A549 (cell line): ENCODE results near the gene UBQLN1. TPM values are rescaled to one million over a fixed set of nuclear protein-coding genes. Genes with fewer than 3 reads are reported as not detected.
A peak's percentile ranks its signal among the peaks of the same experiment; 100 is the strongest.

ENCODE experiments used
- ATAC-seq, 2 experiments: fragments of 200-7000 bp in 1 of 2; fragments of >200 bp in 1 of 2; cut with Nextera tagmentation in 1 of 2; cut with Tn5 transposase in 1 of 2; 3 replicates each; pipeline versions ENCODE4 v1.8.0 to v1.9.1; 2018 to 2020; ENCODE audit warnings: mild to moderate bottlenecking in 1 of 2, moderate library complexity in 1 of 2
- CTCF ChIA-PET: fragments of 300-600 bp; sonication (Branson Sonifier 250); formaldehyde crosslinking; extraction: SDS; loops from one replicate; lab custom pipeline; 2021; ENCODE audit warnings: antibody characterized with exemption, inconsistent platforms; lab: Yijun Ruan, JAX
- POLR2A ChIA-PET: fragments of 350-600 bp; formaldehyde crosslinking; extraction: SDS; loops from one replicate; lab custom pipeline; 2021; ENCODE audit warnings: antibody characterized with exemption, inconsistent platforms; lab: Yijun Ruan, JAX
- DNase-seq, 2 experiments: peaks; one replicate each; pipeline versions ENCODE4 v3.0.0 to v3.0.0-alpha.2; 2011 to 2016; ENCODE audit warnings: low read depth in 1 of 2, low spot score in 1 of 2
- FAIRE-seq: peaks from 2 replicates; lab custom pipeline; 2011; peaks lifted over from hg19 to GRCh38; lab: Jason Lieb, UNC
- H3K27ac ChIP-seq, 2 experiments: fragments of >200 bp; sonication (Bioruptor Twin); formaldehyde crosslinking; 3 replicates each; pipeline ENCODE4 v1.5.1; 2016 to 2017
- H3K4me1 ChIP-seq: fragments of >200 bp; sonication (Bioruptor Twin); formaldehyde crosslinking; 3 replicates; pipeline ENCODE4 v1.6.1; 2016
- H3K4me2 ChIP-seq: fragments of >200 bp; sonication (Bioruptor Twin); formaldehyde crosslinking; 3 replicates; pipeline ENCODE4 v1.6.1; 2016
- H3K4me3 ChIP-seq: fragments of >200 bp; sonication (Bioruptor Twin); formaldehyde crosslinking; 3 replicates; pipeline ENCODE4 v1.5.1; 2016
- H3K9me3 ChIP-seq: fragments of >200 bp; sonication (Bioruptor Twin); formaldehyde crosslinking; 3 replicates; pipeline ENCODE4 v1.6.1; 2016
- ATOH8 ChIP-seq: fragments of 250-450 bp; sonication (Bioruptor Pico); IDR thresholded peaks from 2 replicates; pipeline ENCODE4 v1.5.0; 2020; ENCODE audit warnings: low read depth, mild to moderate bottlenecking, moderate library complexity
- CTCF ChIP-seq: fragments of >200 bp; sonication (Bioruptor Twin); formaldehyde crosslinking; IDR thresholded peaks from 3 replicates; pipeline ENCODE4 v1.5.1; 2016
- ELK1 ChIP-seq: fragments of 150-350 bp; IDR thresholded peaks from 2 replicates; pipeline ENCODE4 v1.6.1; 2014; ENCODE audit warnings: low read depth, mild to moderate bottlenecking, low read length
- ESRRA ChIP-seq: fragments of 150-350 bp; IDR thresholded peaks from 2 replicates; pipeline ENCODE4 v1.6.1; 2014; ENCODE audit warnings: mild to moderate bottlenecking, low read length, borderline replicate concordance
- FOSL2 ChIP-seq, 2 experiments: fragments of 450-650 bp in 1 of 2; fragments of >200 bp in 1 of 2; sonication (Bioruptor Twin) in 1 of 2; formaldehyde crosslinking; IDR thresholded peaks; 2 replicates each; pipeline versions ENCODE4 v1.5.0 to v1.6.1; 2016 to 2020; ENCODE audit warnings: mild to moderate bottlenecking in 1 of 2, moderate library complexity in 1 of 2
- FOXS1 ChIP-seq: fragments of 250-450 bp; sonication (Bioruptor Pico); IDR thresholded peaks from 2 replicates; pipeline ENCODE4 v1.5.0; 2020; ENCODE audit warnings: mild to moderate bottlenecking, moderate library complexity
- GATA3 ChIP-seq: IDR thresholded peaks from 2 replicates; pipeline ENCODE4 v1.6.1; 2012; ENCODE audit warnings: borderline replicate concordance
- JUN ChIP-seq, 2 experiments: fragments of >200 bp; sonication (Bioruptor Twin); formaldehyde crosslinking; IDR thresholded peaks; 2 replicates in 1 of 2; 3 replicates in 1 of 2; pipeline ENCODE4 v1.6.1; 2016 to 2017
- MAFK ChIP-seq: fragments of 450-650 bp; IDR thresholded peaks from 2 replicates; pipeline ENCODE4 v1.6.1; 2014; ENCODE audit not compliant: partially characterized antibody
- MAZ ChIP-seq: fragments of 150-350 bp; IDR thresholded peaks from 2 replicates; pipeline ENCODE4 v1.6.1; 2014; ENCODE audit warnings: antibody characterized with exemption, low read depth, low read length, borderline replicate concordance
- NR3C1 ChIP-seq: fragments of >200 bp; sonication (Bioruptor Twin); formaldehyde crosslinking; IDR thresholded peaks from 3 replicates; pipeline ENCODE4 v1.6.1; 2017
- POLR2A ChIP-seq: IDR thresholded peaks from 2 replicates; pipeline ENCODE4 v1.6.1; 2012; ENCODE audit warnings: mild to moderate bottlenecking, low read length
- RCOR1 ChIP-seq: fragments of 150-350 bp; IDR thresholded peaks from 2 replicates; pipeline ENCODE4 v1.6.1; 2014; ENCODE audit warnings: antibody characterized with exemption, low read length, low read depth
- SMC3 ChIP-seq: fragments of >200 bp; sonication (Bioruptor Twin); formaldehyde crosslinking; IDR thresholded peaks from 3 replicates; pipeline ENCODE4 v1.6.1; 2018; ENCODE audit warnings: inconsistent platforms
- WGBS: methylation state at CpG from one replicate; pipeline ENCODE4 v1.1.6; 2017; ENCODE audit errors: missing lambda C conversion rate; 5-methylcytosine and 5-hydroxymethylcytosine counted together
- polyA plus RNA-seq, 4 experiments: library from polyadenylated mRNA; depleted of rRNA in 3 of 4; stranded (reverse); fragments of >200 nt; fragmentation: RNase III in 1 of 4; extraction: RNeasy Plus Mini Kit Qiagen cat#74134 plus additional on column Dnase treatment in 1 of 4; gene quantifications; 2 replicates in 3 of 4; 3 replicates in 1 of 4; pipeline ENCODE4 v1.2.3, GENCODE V29; 2011 to 2017
- TF ChIP-seq, protein P1 (sequence below): fragments of 200-600 bp; sonication (generic); IDR thresholded peaks from 2 replicates; pipeline ENCODE4 v1.6.1; 2016; ENCODE audit warnings: antibody characterized with exemption, mild to moderate bottlenecking, moderate library complexity
- TF ChIP-seq, protein P2 (sequence below): fragments of 250-450 bp; sonication (Bioruptor Pico); IDR thresholded peaks from 2 replicates; pipeline ENCODE4 v1.5.0; 2021; ENCODE audit warnings: mild to moderate bottlenecking, moderate library complexity, borderline replicate concordance

The UBQLN1 gene
- polyA plus RNA-seq, 2 of the 4 experiments (the other 2 are of a cell fraction): 93.5 to 187 TPM

DNA sequence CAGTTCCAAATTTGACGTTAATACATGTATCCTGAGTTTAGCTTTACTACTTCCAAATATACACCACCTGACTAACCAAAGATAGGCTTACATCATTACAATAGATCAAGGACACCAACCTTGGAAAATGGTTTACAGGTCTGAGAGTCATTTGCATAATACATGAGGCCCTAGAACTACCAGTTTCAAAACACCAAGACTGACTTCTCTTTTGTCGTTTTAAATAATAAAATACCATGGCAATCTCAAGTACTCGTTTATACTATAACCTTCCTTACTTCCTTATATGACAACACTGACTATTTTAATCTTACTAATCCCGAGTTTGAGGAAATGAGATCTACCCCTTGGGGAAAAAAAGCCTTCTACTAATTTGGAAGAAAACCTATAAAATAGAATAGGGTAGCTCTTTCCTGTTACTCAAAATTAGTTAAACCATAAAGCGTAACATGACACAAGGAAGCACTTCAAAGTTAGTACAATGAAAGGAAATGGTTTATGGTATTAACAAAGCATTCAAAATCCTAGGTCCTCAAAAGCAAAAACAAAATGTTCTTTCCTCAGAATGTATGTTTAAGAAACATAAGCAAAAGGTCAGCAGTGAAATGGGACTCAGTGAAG, 42.1 kb downstream of the UBQLN1 start:
- Histone ChIP-seq H3K4me1 (no peaks in the 10 kb centered on the region), H3K27ac (no peak overlapping the region), H3K9me3 (no peaks in the 10 kb centered on the region), H3K4me2 (no peak overlapping the region), H3K4me3 (no peak overlapping the region)
- DNase-seq (no peak), ATAC-seq (no peak), FAIRE-seq (peak; percentile 43)
- POLR2A ChIA-PET: interaction anchor here (1.7 kb wide), 1 partner anchor 43 kb away, joined by 5 read pairs; the partner anchor contains the start of gene UBQLN1
- CTCF ChIA-PET: interaction anchor here (0.9 to 1.7 kb wide), 5 partner anchors 14 to 247 kb away, joined by 3 read pairs; no protein-coding TSS in a partner anchor
- TF ChIP-seq ELK1 (no peak), ATOH8 (CRISPR knock-in tag) (no peak), ESRRA (no peak), CTCF (no peak), MAFK (no peak), SMC3 (no peak), FOSL2 (IDR thresholded peaks at IDR 0.05) (no peak), FOSL2 (CRISPR knock-in tag; IDR thresholded peaks at IDR 0.05) (no peak), RCOR1 (no peak), FOXS1 (CRISPR knock-in tag) (no peak), POLR2A (no peak), MAZ (no peak), JUN (IDR thresholded peaks at IDR 0.05) (no peak), NR3C1 (no peak), GATA3 (no peak)
- TF ChIP-seq, protein P1, sequence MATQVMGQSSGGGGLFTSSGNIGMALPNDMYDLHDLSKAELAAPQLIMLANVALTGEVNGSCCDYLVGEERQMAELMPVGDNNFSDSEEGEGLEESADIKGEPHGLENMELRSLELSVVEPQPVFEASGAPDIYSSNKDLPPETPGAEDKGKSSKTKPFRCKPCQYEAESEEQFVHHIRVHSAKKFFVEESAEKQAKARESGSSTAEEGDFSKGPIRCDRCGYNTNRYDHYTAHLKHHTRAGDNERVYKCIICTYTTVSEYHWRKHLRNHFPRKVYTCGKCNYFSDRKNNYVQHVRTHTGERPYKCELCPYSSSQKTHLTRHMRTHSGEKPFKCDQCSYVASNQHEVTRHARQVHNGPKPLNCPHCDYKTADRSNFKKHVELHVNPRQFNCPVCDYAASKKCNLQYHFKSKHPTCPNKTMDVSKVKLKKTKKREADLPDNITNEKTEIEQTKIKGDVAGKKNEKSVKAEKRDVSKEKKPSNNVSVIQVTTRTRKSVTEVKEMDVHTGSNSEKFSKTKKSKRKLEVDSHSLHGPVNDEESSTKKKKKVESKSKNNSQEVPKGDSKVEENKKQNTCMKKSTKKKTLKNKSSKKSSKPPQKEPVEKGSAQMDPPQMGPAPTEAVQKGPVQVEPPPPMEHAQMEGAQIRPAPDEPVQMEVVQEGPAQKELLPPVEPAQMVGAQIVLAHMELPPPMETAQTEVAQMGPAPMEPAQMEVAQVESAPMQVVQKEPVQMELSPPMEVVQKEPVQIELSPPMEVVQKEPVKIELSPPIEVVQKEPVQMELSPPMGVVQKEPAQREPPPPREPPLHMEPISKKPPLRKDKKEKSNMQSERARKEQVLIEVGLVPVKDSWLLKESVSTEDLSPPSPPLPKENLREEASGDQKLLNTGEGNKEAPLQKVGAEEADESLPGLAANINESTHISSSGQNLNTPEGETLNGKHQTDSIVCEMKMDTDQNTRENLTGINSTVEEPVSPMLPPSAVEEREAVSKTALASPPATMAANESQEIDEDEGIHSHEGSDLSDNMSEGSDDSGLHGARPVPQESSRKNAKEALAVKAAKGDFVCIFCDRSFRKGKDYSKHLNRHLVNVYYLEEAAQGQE: no peak
- TF ChIP-seq, protein P2, sequence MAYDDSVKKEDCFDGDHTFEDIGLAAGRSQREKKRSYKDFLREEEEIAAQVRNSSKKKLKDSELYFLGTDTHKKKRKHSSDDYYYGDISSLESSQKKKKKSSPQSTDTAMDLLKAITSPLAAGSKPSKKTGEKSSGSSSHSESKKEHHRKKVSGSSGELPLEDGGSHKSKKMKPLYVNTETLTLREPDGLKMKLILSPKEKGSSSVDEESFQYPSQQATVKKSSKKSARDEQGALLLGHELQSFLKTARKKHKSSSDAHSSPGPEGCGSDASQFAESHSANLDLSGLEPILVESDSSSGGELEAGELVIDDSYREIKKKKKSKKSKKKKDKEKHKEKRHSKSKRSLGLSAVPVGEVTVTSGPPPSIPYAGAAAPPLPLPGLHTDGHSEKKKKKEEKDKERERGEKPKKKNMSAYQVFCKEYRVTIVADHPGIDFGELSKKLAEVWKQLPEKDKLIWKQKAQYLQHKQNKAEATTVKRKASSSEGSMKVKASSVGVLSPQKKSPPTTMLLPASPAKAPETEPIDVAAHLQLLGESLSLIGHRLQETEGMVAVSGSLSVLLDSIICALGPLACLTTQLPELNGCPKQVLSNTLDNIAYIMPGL (CRISPR knock-in tag): no peak
- 89% methylated on average over 5 of the region's 5 CpGs for WGBS
